HepG2 (cell line): Measurements from ENCODE around the gene DLG4. TPM values are rescaled to one million over a fixed set of nuclear protein-coding genes. Genes with fewer than 3 reads are reported as not detected.
A peak's percentile ranks its signal among the peaks of the same experiment; 100 is the strongest.

ENCODE experiments used
- CHD4 ChIP-seq: fragments of 200-600 bp; sonication (generic); IDR thresholded peaks from 2 replicates; pipeline ENCODE4 v1.7.0; 2017; ENCODE audit warnings: mild to moderate bottlenecking, low read length, borderline replicate concordance
- FOSL2 ChIP-seq: sonication (generic); formaldehyde crosslinking; IDR thresholded peaks from 2 replicates; pipeline ENCODE4 v1.4.0; 2020; ENCODE audit warnings: missing genetic modification reagents
- IRF1 ChIP-seq: sonication (generic); formaldehyde crosslinking; IDR thresholded peaks from 2 replicates; pipeline ENCODE4 v1.4.0; 2020; ENCODE audit warnings: low read depth, mild to moderate bottlenecking, missing genetic modification reagents
- MNT ChIP-seq: fragments of 450-650 bp; IDR thresholded peaks from 2 replicates; pipeline ENCODE4 v1.6.1; 2016
- MTF1 ChIP-seq: sonication (generic); formaldehyde crosslinking; IDR thresholded peaks from 2 replicates; pipeline ENCODE4 v1.5.0; 2020; ENCODE audit warnings: missing genetic modification reagents
- PHF20 ChIP-seq: sonication (generic); formaldehyde crosslinking; IDR thresholded peaks from 2 replicates; pipeline ENCODE4 v1.5.0; 2020; ENCODE audit warnings: mild to moderate bottlenecking, missing genetic modification reagents
- ZBTB14 ChIP-seq: sonication (generic); formaldehyde crosslinking; IDR thresholded peaks from 2 replicates; pipeline ENCODE4 v1.4.0; 2020; ENCODE audit warnings: missing genetic modification reagents
- ZBTB49 ChIP-seq: sonication (generic); formaldehyde crosslinking; IDR thresholded peaks from 2 replicates; pipeline ENCODE4 v1.4.0; 2020; ENCODE audit warnings: missing genetic modification reagents, borderline replicate concordance
- ZBTB8A ChIP-seq: sonication (generic); formaldehyde crosslinking; IDR thresholded peaks from 2 replicates; pipeline ENCODE4 v1.4.0; 2020; ENCODE audit warnings: mild to moderate bottlenecking, low read depth, missing genetic modification reagents, borderline replicate concordance
- ZNF136 ChIP-seq: sonication (generic); formaldehyde crosslinking; IDR thresholded peaks from 2 replicates; pipeline ENCODE4 v1.8.1; 2022; ENCODE audit warnings: low read depth, mild to moderate bottlenecking, moderate library complexity, missing genetic modification reagents
- ZSCAN25 ChIP-seq: sonication (generic); formaldehyde crosslinking; IDR thresholded peaks from 2 replicates; pipeline ENCODE4 v1.8.0; 2022; ENCODE audit warnings: mild to moderate bottlenecking, missing genetic modification reagents
- ZZZ3 ChIP-seq: sonication (generic); formaldehyde crosslinking; IDR thresholded peaks from 2 replicates; pipeline ENCODE4 v1.4.0; 2020; ENCODE audit warnings: missing genetic modification reagents, mild to moderate bottlenecking, borderline replicate concordance
- polyA plus RNA-seq, 8 experiments: library from polyadenylated mRNA; depleted of rRNA in 3 of 8; stranded (reverse) in 7 of 8; unstranded in 1 of 8; fragments of >200 nt; fragmentation: Illumina TruSeq in 4 of 8; extraction: Trizol in 4 of 8; gene quantifications; 2 replicates each; pipeline versions ENCODE4 v1.2.1 to v1.2.3, GENCODE V29; 2011 to 2016; ENCODE audit warnings: low read depth in 4 of 8, missing spikeins in 1 of 8, mixed read lengths in 1 of 8; ENCODE audit not compliant: insufficient read depth in 1 of 8
- total RNA-seq, 5 experiments: library from RNA; depleted of rRNA; stranded (reverse); fragments of >200 nt; fragmentation: Illumina TruSeq; extraction: Trizol; gene quantifications; 2 replicates each; pipeline ENCODE4 v1.2.3, GENCODE V29; 2016; ENCODE audit warnings: low read depth in 1 of 5
- TF ChIP-seq, protein P1 (sequence below), 2 experiments: sonication (generic) in 1 of 2; formaldehyde crosslinking in 1 of 2; IDR thresholded peaks; 2 replicates each; pipeline versions ENCODE4 v1.6.1 to v1.9.0; 2014 to 2022; ENCODE audit warnings: antibody characterized with exemption in 1 of 2, borderline replicate concordance in 1 of 2, inconsistent platforms in 1 of 2, low read depth in 1 of 2, missing genetic modification reagents in 1 of 2

The DLG4 gene
- total and polyA plus RNA-seq, 2 of the 13 experiments (the other 11 are each of a cell fraction or from before 2014, with no cell fraction given): 0.71 to 4.3 TPM

DNA sequence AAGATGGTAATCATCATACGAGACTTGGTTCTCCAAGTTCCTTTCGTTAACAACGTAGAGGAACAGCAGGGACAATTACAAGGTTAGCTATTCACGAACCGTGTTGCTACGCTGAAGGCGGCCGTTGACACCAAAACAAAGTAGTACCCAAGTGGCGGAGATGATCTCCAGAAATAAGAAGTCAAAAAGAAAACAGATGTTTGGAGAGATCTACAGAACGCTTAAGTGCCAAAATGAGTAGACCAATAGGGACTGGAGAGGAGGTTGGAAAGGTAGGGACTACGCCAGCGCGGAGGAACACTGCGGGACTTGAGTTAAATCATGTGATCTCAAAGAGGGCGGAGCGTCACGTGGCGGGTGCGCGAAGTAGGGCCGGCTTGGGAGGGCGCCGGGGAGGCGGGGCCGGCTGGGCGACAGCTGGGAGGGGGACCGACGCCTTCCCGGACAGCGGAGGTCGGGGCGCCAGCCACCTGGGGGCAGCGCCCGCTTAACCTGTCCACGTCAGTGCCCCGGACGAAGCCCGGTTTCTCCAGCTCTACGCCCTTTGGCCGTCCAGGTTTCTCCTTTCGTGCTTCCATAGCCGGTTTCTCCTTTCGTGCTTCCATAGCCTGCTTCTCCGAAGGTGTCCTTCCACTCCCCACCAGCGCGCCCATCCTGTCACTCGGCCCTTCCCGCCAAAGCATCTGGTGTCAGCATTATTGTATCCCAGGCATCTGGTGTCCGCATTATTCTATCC is 23.2 kb upstream of the DLG4 start (continued):
- TF ChIP-seq, protein P1, sequence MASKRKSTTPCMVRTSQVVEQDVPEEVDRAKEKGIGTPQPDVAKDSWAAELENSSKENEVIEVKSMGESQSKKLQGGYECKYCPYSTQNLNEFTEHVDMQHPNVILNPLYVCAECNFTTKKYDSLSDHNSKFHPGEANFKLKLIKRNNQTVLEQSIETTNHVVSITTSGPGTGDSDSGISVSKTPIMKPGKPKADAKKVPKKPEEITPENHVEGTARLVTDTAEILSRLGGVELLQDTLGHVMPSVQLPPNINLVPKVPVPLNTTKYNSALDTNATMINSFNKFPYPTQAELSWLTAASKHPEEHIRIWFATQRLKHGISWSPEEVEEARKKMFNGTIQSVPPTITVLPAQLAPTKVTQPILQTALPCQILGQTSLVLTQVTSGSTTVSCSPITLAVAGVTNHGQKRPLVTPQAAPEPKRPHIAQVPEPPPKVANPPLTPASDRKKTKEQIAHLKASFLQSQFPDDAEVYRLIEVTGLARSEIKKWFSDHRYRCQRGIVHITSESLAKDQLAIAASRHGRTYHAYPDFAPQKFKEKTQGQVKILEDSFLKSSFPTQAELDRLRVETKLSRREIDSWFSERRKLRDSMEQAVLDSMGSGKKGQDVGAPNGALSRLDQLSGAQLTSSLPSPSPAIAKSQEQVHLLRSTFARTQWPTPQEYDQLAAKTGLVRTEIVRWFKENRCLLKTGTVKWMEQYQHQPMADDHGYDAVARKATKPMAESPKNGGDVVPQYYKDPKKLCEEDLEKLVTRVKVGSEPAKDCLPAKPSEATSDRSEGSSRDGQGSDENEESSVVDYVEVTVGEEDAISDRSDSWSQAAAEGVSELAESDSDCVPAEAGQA (IDR thresholded peaks at IDR 0.05; ENCODE audit: low read depth): peak; percentile 72; the same call in 1 of the 2 replicates
- TF ChIP-seq, protein P1 (CRISPR knock-in tag; IDR thresholded peaks at IDR 0.05; ENCODE audit: borderline replicate concordance): no peak
- TF ChIP-seq ZBTB8A: 0 out of 2 replicates have a peak, but pooled peaks have one; percentile 58
- TF ChIP-seq ZBTB49 (CRISPR knock-in tag): no peak
- no peak; the same call in 1 of the 2 replicates for TF ChIP-seq ZBTB14 (CRISPR knock-in tag)
- no peak for TF ChIP-seq ZSCAN25 (CRISPR knock-in tag)
- TF ChIP-seq FOSL2 (CRISPR knock-in tag): peak; percentile 67
- 0 out of 2 replicates have a peak, but pooled peaks have one; percentile 70 for TF ChIP-seq ZZZ3 (CRISPR knock-in tag)
- no peak for TF ChIP-seq IRF1
- no peak for TF ChIP-seq CHD4
- TF ChIP-seq MNT: peak; percentile 76
- no peak for TF ChIP-seq ZNF136
- TF ChIP-seq PHF20: peak; percentile 85
- no peak for TF ChIP-seq MTF1 (CRISPR knock-in tag)
